ENCODE measurements around the gene BSN.

BSN gene

GRCh38 chr3:49717959-49718857, 163.9 kb downstream of the BSN start:
- no peak overlapping the region for H3K4me3 ChIP-seq (ENCODE audit: low read length)
- H3K9ac ChIP-seq (ENCODE audit: low read length) = no peak overlapping the region
- no peak overlapping the region for H3K4me2 ChIP-seq (ENCODE audit: low read length)

DNA sequence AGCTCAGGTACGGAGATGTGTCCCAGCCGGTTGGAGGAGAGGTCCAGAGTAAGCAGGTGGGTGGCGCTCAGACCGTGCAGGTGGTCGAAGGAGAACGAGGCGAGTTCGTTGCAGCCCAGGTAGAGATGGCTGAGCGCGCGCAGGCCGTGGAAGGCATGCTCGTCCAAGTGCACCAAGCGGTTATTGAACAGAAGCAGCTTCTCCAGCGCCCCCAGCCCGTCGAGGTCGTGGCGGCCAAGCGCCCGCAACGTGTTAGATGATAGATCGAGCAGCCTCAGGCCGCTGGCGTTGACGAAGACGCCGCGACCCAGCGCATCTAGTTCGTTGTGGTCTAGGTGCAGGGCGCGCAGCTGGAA, 164.6 kb downstream of the BSN start:
- H3K27ac ChIP-seq (ENCODE audit: low read length) = no peak overlapping the region
- H3K36me3 ChIP-seq (replicated peaks; ENCODE audit: low read depth, low read length) = peaks cover 53% of the 10 kb centered on the region

More at GRCh38 chr3:49717959-49718857, 163.9 kb downstream of the BSN start:
- Histone ChIP-seq H3K27me3 (ENCODE audit: low read depth, low read length) (no peaks in the 10 kb centered on the region), H3K36me3 (replicated peaks; ENCODE audit: low read depth, low read length) (peaks cover 53% of the 10 kb centered on the region), H3K4me1 (ENCODE audit: low read length) (peaks cover 9% of the 10 kb centered on the region), H3K79me2 (ENCODE audit: low read length) (peaks cover 20% of the 10 kb centered on the region), H3K9me3 (ENCODE audit: insufficient read depth, low read length) (no peaks in the 10 kb centered on the region), H3K27ac (ENCODE audit: low read length) (no peak overlapping the region), H4K20me1 (ENCODE audit: insufficient read depth, low read length) (no peaks in the 10 kb centered on the region), H2AFZ (ENCODE audit: low read depth, low read length) (no peak overlapping the region)
- TF ChIP-seq CTCF (IDR thresholded peaks at IDR 0.05; ENCODE audit: low read depth, low read length) (no peak), EZH2phosphoT487 (IDR thresholded peaks at IDR 0.05; ENCODE audit: low read depth) (no peak)

DNA sequence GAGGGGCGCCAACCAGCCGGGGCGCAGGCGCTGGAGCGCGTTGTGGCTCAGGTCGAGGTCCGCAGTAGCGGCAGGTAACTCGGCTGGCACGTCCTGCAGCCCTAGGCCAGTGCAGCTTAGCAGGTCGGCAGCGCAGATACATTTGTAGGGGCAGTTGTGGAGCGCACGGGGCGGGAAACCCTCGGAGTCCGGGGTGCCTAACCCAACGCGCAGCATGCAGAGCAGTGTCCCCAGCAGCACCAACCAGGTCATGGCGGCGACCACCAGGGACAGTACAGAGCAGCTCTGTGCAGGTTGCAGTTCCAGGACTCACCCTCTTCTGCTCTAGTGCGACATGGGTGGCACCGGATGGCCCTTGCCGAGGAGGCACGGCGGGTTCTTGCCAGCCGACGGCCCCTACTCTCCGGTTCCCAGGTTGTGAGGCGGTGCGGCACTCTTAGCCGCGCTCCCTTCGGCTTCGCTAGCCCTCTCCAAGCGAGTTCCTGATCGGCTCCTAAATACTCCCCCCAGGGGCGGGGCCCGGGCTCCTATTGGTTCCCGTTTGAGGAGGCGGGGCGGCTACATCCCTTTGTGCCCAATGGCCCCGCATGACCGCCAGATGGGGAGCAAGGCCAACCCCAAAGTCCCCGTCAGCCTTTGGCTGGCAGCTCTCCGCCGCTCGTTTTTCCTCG, 165.1 kb downstream of the BSN start, which contains the start of gene AMIGO3:
Gene AMIGO3 (minus strand): TSS at position 471 of the 671 bp plus-strand sequence. CDS start 219 bp downstream, at position 252.
- Histone ChIP-seq H3K4me1 (ENCODE audit: low read length) (peaks cover 10% of the 10 kb centered on the region), H3K27me3 (ENCODE audit: low read depth, low read length) (no peaks in the 10 kb centered on the region), H3K4me2 (ENCODE audit: low read length) (no peak within 1 kb of the TSS), H3K36me3 (replicated peaks; ENCODE audit: low read depth, low read length) (peaks cover 53% of the 10 kb centered on the region), H3K9me3 (ENCODE audit: insufficient read depth, low read length) (no peaks in the 10 kb centered on the region), H3K27ac (ENCODE audit: low read length) (no peak within 1 kb of the TSS), H2AFZ (ENCODE audit: low read depth, low read length) (no peak within 1 kb of the TSS), H4K20me1 (ENCODE audit: insufficient read depth, low read length) (no peaks in the 10 kb centered on the region), H3K79me2 (ENCODE audit: low read length) (peaks cover 25% of the 10 kb centered on the region), H3K9ac (ENCODE audit: low read length) (no peak within 1 kb of the TSS), H3K4me3 (ENCODE audit: low read length) (no peak within 1 kb of the TSS)
- TF ChIP-seq EZH2phosphoT487 (IDR thresholded peaks at IDR 0.05; ENCODE audit: low read depth) (no peak), CTCF (IDR thresholded peaks at IDR 0.05; ENCODE audit: low read depth, low read length) (no peak)

More for the DNA sequence above, 164.6 kb downstream of the BSN start:
- Histone ChIP-seq H3K79me2 (ENCODE audit: low read length) (peaks cover 25% of the 10 kb centered on the region), H4K20me1 (ENCODE audit: insufficient read depth, low read length) (no peaks in the 10 kb centered on the region), H2AFZ (ENCODE audit: low read depth, low read length) (no peak overlapping the region), H3K4me2 (ENCODE audit: low read length) (no peak overlapping the region), H3K4me1 (ENCODE audit: low read length) (peaks cover 9% of the 10 kb centered on the region), H3K9ac (ENCODE audit: low read length) (no peak overlapping the region), H3K4me3 (ENCODE audit: low read length) (no peak overlapping the region), H3K27me3 (ENCODE audit: low read depth, low read length) (no peaks in the 10 kb centered on the region), H3K9me3 (ENCODE audit: insufficient read depth, low read length) (no peaks in the 10 kb centered on the region)
- TF ChIP-seq CTCF (IDR thresholded peaks at IDR 0.05; ENCODE audit: low read depth, low read length) (no peak), EZH2phosphoT487 (IDR thresholded peaks at IDR 0.05; ENCODE audit: low read depth) (no peak)

Measured in OCI-LY3 (cell line).